GM19043 (cell line): Measurements from ENCODE around the gene CCDC97.
A peak's percentile ranks its signal among the peaks of the same experiment; 100 is the strongest.
"Not testable (repeated sequence)": the region's sequence is repeated elsewhere in the genome, so short reads cannot be mapped to it uniquely, and the experiment has no call there.

ENCODE experiments used
- ATAC-seq: cut with Tn5 transposase; IDR thresholded peaks from one replicate; pipeline ENCODE4 v1.9.1; 2021; ENCODE audit warnings: low read depth; ENCODE audit not compliant: unreplicated experiment

The CCDC97 gene

DNA sequence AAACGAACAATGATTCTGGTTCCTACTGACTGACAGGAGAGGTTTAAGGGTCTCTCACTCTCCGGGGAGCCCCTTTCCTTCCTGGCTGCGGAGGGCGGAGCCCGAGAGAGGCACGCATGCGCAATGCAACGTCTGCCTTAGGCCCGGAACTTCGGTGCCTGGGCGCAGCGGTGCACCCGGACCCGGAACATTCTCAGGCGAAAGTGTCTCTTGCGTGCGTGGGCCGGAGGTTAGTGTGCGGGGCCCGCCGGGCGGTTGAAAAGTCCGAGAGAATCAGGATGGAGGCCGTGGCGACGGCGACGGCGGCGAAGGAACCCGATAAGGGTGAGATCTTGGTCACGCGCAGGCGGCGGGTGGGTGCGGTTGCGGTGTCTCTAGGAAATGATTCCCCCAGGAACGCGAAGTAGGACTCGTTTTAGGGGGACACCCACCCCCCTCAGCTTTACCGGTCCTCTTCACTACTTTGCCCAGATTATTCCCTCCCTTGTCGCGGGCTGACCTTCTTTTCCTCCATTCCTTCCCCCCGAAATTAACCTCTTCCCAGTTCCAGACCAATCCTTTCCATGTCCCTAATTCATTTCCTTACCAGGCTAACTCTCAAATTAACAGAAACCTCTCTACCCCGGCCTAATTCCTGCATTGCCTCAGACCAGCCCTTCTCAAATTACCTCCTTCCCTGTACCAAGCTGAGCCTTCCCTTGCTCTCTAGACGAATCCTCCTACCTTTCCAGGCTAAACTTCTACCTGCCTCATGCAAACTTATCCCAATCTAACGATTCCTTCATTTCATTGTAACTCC lies at the start of gene CCDC97:
TSS of gene CCDC97 (plus strand) at position 140 of the 799 bp plus-strand sequence. CDS start at position 279, 139 bp downstream.
- ATAC-seq = no peak

DNA sequence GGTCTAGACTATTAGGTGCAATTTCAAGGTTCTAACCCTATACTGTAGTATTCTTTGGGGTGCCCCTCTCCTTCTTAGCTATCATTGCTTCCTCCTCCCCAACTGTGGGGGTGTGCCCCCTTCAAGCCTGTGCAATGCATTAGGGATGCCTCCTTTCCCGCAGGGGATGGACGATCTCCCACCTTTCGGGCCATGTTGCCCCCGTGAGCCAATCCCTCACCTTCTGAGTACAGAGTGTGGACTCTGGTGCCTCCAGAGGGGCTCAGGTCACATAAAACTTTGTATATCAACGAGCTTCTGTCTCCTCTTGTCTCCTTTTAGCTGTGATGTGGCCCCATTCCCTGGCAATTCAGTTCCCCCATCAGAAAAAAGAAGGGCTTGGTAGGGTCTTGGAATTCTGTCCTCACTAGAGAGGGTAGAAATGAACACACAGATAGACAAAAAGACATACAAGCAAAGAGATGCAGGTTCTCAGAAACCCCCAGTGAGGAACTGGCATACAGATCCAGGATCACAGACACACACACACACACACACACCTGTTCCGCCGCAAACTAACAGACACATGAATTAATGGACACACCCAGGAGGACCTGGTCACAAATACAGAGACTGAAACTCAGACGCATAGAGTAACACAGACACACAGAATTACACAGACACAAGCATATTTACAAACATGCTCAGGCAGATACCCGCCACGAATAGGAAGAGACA lies 48.3 kb upstream of the CCDC97 start:
- ATAC-seq = no peak

DNA sequence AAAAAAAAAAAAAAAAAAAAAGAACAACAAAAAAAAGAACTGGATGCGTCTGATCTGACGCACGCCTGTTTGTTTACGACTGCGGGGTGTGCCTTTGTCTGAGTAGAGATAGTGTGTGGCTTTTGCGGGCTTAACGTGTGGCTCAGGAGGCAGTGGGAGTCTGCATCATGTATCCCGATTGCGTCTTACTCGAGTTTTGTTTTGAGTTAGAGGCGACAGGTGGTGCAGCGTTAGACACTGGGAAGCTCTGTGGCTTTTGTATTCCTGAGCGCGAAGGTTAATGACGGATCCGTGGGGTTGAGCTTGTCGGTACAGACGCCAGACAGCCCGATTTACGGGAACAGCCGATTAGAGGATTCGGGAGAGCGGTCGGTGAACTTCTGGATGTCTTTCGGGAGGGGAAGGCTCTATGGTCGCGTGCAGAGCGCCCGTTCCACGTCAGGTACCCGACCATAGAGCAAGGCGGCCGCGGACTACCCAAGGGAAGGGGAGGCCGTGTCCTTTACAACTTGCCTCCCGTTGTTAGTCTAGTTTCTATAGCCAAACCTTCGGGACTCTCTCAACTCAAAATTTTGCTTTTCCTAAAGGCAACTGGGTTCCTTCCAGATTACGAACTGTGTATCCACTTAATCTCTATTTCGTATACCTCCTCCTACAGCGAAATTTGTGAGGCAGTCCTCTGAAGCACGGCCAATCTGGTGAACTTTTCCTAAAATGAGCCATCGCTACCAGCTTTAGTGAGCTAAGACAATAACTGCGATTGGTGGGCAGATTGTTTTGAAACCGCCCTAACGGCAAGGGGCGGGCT lies 46.7 kb upstream of the CCDC97 start:
- ATAC-seq = no peak

DNA sequence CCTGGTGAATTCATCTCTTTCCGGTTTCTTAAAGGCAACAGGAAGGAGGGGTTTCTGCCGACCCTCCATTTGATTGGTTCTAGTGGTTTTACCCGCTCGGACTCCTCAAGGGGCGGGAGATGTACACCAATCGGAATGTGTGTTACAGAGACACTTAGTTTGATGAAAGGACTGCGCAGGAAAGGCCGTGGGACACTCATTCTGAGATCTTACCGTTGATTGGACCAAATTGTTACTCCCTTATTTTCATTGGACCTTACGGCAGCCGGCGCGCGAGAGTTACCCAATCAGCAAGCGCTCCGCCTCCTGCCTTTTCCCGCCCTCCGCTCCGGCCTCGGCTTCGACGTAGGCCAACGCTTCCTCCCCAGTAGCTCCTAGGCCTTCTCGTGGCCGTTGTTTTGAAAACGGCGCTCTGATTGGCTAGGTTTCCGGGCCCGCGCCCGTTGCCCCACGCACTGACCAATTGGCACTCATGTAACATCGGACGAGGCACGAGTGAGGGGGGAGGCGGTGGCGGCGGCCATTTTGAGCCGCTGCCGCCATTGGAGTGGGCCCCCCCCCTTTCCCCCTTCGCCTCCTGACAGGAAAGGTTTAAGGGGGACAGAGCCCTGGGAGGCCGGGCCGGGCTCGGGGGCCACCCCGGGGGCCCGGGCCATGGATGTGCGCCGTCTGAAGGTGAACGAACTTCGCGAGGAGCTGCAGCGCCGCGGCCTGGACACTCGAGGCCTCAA lies 46.0 kb upstream of the CCDC97 start, which contains the start of gene HNRNPUL1:
TSS of gene HNRNPUL1 (plus strand) at position 523 of the 731 bp plus-strand sequence. CDS start at position 655, 132 bp downstream.
- ATAC-seq = peak; percentile 72

- no peak for ATAC-seq
Measured at GRCh38 chr19:41264581-41265394, 45.2 kb upstream of the CCDC97 start.

- ATAC-seq = no peak
Measured at GRCh38 chr19:41265395-41266153, 44.4 kb upstream of the CCDC97 start.

GRCh38 chr19:41269055-41269454 lies 40.9 kb upstream of the CCDC97 start:
- ATAC-seq = no peak

GRCh38 chr19:41269571-41269970 lies 40.4 kb upstream of the CCDC97 start:
- no peak for ATAC-seq

DNA sequence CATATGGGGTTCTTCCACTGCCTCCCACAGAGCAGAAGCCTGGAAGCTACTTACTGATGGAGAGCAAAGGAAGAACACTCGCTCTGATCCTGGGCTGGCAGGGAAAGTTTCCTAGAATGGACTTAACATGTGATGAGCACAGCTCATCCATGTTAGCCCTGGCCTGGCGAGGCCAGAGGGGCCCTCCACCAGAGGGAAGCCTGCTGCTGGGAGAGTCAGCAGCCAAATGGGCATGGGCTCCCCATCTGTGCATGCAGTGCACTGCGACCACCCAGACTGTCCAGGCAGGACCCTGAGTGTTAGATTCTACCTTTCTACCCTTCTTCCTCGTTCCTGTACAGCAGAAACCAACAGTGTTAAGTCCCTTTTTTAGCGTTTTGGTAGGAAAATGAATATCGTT lies 36.9 kb upstream of the CCDC97 start:
- ATAC-seq = no peak

DNA sequence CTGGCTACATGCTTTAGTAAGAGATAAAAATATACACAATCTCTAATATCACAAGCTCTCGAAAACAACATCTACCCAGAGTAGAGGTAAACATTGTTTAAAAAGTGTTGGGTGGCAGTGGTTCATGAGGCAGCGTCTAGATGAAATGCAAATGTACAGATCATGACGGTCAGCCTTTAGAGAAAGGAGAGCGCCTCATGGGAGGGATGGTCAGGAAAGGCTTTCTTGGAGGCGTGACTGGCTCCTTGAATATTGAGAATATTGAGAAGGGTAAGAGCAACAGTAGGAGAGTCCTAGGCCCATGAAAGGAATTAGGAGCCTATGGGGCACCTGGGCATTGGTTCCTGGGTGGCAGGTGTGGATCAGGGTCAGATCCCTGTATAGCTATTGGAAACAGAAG lies 35.2 kb upstream of the CCDC97 start:
- no peak for ATAC-seq

GRCh38 chr19:41276231-41276630 lies 33.7 kb upstream of the CCDC97 start:
- no peak for ATAC-seq

GRCh38 chr19:41278478-41278877 lies 31.5 kb upstream of the CCDC97 start:
- no peak for ATAC-seq

DNA sequence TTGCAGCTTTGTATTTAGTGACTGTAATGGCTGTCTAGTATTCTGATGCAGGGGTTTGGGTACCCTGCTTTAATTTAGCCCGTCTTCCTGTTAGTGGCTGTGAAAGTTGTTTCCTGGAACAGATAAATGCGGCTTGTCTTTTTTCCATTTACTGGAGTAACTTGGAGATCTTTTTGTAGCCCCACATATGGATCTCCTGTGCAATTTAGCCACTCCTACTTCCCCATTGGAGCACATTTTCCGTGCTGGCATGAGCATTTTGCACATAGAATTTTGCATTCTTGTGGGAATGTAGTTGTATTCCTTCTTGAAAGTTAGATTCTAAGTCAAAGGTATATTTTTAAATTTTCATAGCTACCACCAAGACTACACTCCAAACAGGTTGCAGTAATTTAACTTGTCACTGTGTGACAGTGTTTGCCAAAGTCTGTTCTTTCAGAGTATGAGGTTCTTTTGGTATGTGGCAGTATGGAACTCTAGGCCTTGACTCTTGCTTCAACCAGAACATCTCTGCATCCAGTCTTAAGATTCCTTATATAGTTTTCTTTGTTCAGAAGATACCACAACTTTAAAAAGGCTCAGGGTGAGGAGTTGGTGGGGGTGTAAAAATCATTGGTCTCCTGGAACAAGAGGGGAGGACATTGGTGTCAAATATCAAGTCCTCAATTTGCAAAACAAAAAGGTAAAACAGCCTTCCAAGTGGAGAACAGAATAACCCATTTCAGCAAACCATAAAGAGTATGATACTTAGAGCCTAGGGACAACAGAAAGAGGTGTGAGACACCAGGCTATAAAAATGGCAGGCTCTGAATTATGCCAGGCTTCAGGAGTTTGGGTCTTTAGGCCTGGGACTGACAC lies 21.1 kb upstream of the CCDC97 start:
- no peak for ATAC-seq

DNA sequence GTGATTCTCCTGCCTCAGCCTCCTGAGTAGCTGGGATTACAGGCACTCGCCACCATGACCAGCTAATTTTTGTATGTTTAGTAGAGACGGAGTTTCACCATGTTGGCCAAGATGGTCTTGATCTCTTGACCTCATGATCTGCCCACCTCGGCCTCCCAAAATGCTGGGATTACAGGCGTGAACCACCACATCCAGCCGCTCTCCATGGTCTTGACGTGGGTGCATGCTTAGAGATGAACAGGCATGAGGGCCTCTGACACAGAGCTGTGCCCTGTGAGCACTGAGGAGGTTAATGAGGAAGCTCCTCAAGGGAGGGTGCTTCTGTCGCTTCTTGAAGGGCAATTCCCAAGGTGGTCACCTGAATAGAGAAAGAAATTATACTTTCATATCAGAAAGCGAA lies 20.2 kb upstream of the CCDC97 start:
- not testable (repeated sequence) for ATAC-seq

DNA sequence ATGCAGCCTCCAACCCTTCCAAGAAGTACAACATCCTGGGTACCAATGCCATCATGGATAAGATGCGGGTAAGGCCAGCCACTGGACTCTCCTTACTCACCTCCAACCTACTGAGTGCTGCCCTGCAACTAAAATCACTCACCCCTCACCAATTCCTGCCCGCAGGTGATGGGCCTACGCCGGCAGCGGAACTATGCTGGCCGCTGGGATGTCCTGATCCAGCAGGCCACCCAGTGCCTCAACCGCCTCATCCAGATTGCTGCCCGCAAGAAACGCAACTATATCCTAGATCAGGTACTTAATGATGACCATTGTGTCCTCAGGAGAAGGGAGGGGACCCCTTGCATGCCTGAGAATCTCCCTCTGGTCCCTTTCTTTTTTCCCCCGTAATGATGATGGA lies 15.6 kb upstream of the CCDC97 start:
- ATAC-seq = no peak

GRCh38 chr19:41295499-41295898 lies 14.5 kb upstream of the CCDC97 start:
- ATAC-seq = no peak

DNA sequence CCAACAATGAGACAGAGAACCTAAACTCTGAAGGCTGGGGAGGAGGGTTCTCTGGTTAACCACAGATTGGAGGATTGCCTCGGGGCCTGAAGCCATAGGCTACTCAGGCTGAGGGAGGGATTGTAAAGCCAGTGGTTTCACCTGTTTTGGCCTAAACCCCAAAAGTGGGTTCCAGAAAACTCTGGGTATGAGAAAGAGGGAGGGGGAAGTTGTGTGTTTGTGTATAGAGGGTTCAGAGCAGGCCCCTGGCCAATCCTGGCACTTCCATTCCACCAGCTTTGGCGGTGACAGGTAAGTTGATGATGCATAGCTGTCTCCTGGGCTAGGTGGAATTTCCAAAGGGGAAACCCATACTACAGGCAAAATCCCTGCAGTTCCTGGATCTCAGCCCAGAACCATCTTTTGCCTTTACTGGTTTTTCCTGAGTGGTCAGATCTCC lies 13.5 kb upstream of the CCDC97 start:
- no peak for ATAC-seq
